DND-41 (cell line): ENCODE data around the gene TRIM63.

Experiments used
- CTCF ChIP-seq: IDR thresholded peaks from 2 replicates; pipeline ENCODE4 v1.5.1; 2012; ENCODE audit warnings: borderline replicate concordance, low read length, moderate library complexity, mild to moderate bottlenecking; ENCODE audit not compliant: poor library complexity, severe bottlenecking; ENCODE audit errors: extremely low read depth
- EZH2 ChIP-seq: IDR thresholded peaks from 3 replicates; pipeline ENCODE4 v1.6.1; 2012; ENCODE audit warnings: borderline replicate concordance, low read depth, mild to moderate bottlenecking, moderate library complexity, low read length, inconsistent platforms; ENCODE audit not compliant: severe bottlenecking

- no peak for TF ChIP-seq CTCF
- no peak for TF ChIP-seq EZH2
Observed at GRCh38 chr1:26084844-26085243, 17.4 kb upstream of the TRIM63 start.
